HepG2 (cell line): ENCODE results near the gene HES7. TPM values are rescaled to one million over a fixed set of nuclear protein-coding genes. Genes with fewer than 3 reads are reported as not detected.

Source experiments
- ATAC-seq: fragments of 200-7000 bp; cut with Tn5 transposase; 3 replicates; pipeline ENCODE4 v1.9.1; 2020; ENCODE audit warnings: mild to moderate bottlenecking, moderate library complexity
- BruUV-seq: library from RNA; stranded (reverse); fragments of 400-500 nt; replicated peaks from 2 replicates; lab custom pipeline; 2021; lab: Mats Ljungman, UMichigan
- CTCF ChIA-PET: fragments of 300-600 bp; formaldehyde crosslinking; extraction: SDS; loops from one replicate; lab custom pipeline; 2021; ENCODE audit warnings: low total read pairs, inconsistent platforms, low intra/inter-chr PET ratio; lab: Yijun Ruan, JAX
- POLR2A ChIA-PET: fragments of 350-600 bp; sonication (Branson Sonifier 250); formaldehyde crosslinking; loops from one replicate; lab custom pipeline; 2020; ENCODE audit warnings: antibody characterized with exemption, inconsistent platforms; lab: Yijun Ruan, JAX
- DNase-seq: peaks from one replicate; pipeline ENCODE4 v3.0.0-alpha.2; 2015; ENCODE audit warnings: low spot score
- FAIRE-seq: peaks from 3 replicates; lab custom pipeline; 2011; peaks lifted over from hg19 to GRCh38; lab: Jason Lieb, UNC
- H2AFZ ChIP-seq: one replicate; pipeline ENCODE4 v1.6.1; 2011; ENCODE audit warnings: low read length, inconsistent platforms
- H3K27ac ChIP-seq: fragments of 300-600 bp; 3 replicates; pipeline ENCODE4 v1.8.0; 2011; ENCODE audit warnings: mixed run types, mild to moderate bottlenecking, mixed read lengths, low read length, inconsistent platforms; ENCODE audit not compliant: insufficient read depth; ENCODE audit errors: extremely low read length
- H3K27me3 ChIP-seq, 2 experiments: fragments of 200-600 bp in 1 of 2; 2 replicates in 1 of 2; 3 replicates in 1 of 2; pipeline versions ENCODE4 v1.6.0 to v1.8.0; 2011; ENCODE audit warnings: low read length in 2 of 2, mild to moderate bottlenecking in 2 of 2, moderate library complexity in 2 of 2, inconsistent platforms in 1 of 2; ENCODE audit not compliant: insufficient read depth in 2 of 2, control insufficient read depth in 1 of 2
- H3K36me3 ChIP-seq, 2 experiments: fragments of 200-600 bp in 1 of 2; replicated peaks in 1 of 2; 2 replicates in 1 of 2; 3 replicates in 1 of 2; pipeline versions ENCODE4 v1.5.1 to v1.8.0; 2011; ENCODE audit warnings: low read length in 2 of 2, inconsistent platforms in 1 of 2; ENCODE audit not compliant: insufficient read depth in 2 of 2, control insufficient read depth in 1 of 2
- H3K4me1 ChIP-seq: 2 replicates; pipeline ENCODE4 v1.5.1; 2012; ENCODE audit warnings: low read length, inconsistent platforms; ENCODE audit not compliant: insufficient read depth
- H3K4me2 ChIP-seq: 2 replicates; pipeline ENCODE4 v1.6.0; 2011; ENCODE audit warnings: low read depth, low read length, inconsistent platforms
- H3K4me3 ChIP-seq, 3 experiments: fragments of 200-600 bp in 1 of 3; sonication (generic), shearing (Covaris generic) in 1 of 3; replicated peaks in 1 of 3; 2 replicates each; pipeline ENCODE4 v1.5.1; 2011 to 2016; ENCODE audit warnings: low read length in 3 of 3, inconsistent platforms in 2 of 3, low read depth in 2 of 3, mild to moderate bottlenecking in 2 of 3, control low read depth in 1 of 3, mixed read lengths in 1 of 3; ENCODE audit not compliant: insufficient read depth in 1 of 3
- H3K79me2 ChIP-seq: one replicate; pipeline ENCODE4 v1.6.1; 2011; ENCODE audit warnings: low read length, inconsistent platforms; ENCODE audit not compliant: insufficient read depth
- H3K9ac ChIP-seq: 2 replicates; pipeline ENCODE4 v1.6.0; 2011; ENCODE audit warnings: mild to moderate bottlenecking, low read depth, low read length, inconsistent platforms; ENCODE audit not compliant: insufficient read depth
- H3K9me3 ChIP-seq: 2 replicates; pipeline ENCODE4 v1.5.1; 2012; ENCODE audit warnings: mild to moderate bottlenecking, low read length
- H4K20me1 ChIP-seq: 2 replicates; pipeline ENCODE4 v1.6.0; 2011; ENCODE audit warnings: inconsistent platforms, mild to moderate bottlenecking, low read length, moderate library complexity; ENCODE audit not compliant: insufficient read depth
- CHD4 ChIP-seq: fragments of 200-600 bp; sonication (generic); IDR thresholded peaks from 2 replicates; pipeline ENCODE4 v1.7.0; 2017; ENCODE audit warnings: mild to moderate bottlenecking, low read length, borderline replicate concordance
- GATAD1 ChIP-seq: IDR thresholded peaks from 2 replicates; pipeline ENCODE4 v1.6.1; 2016; ENCODE audit warnings: missing genetic modification reagents, missing compliant biosample characterization
- HDAC2 ChIP-seq: sonication (generic); formaldehyde crosslinking; IDR thresholded peaks from 2 replicates; pipeline ENCODE4 v1.4.0; 2020; ENCODE audit warnings: missing genetic modification reagents
- HNF1B ChIP-seq: sonication (generic); formaldehyde crosslinking; IDR thresholded peaks from 2 replicates; pipeline ENCODE4 v1.5.1; 2020; ENCODE audit warnings: mild to moderate bottlenecking, moderate library complexity, missing genetic modification reagents
- HOXA3 ChIP-seq: sonication (generic); formaldehyde crosslinking; IDR thresholded peaks from 2 replicates; pipeline ENCODE4 v1.5.0; 2020; ENCODE audit warnings: missing genetic modification reagents
- POLR2G ChIP-seq: fragments of 200-400 bp; formaldehyde crosslinking; IDR thresholded peaks from 2 replicates; pipeline ENCODE4 v1.6.1; 2018; ENCODE audit warnings: mild to moderate bottlenecking, low read depth, low read length, moderate library complexity
- SMYD3 ChIP-seq: sonication (generic); formaldehyde crosslinking; IDR thresholded peaks from 2 replicates; pipeline ENCODE4 v1.8.1; 2023; ENCODE audit warnings: mild to moderate bottlenecking, missing genetic modification reagents
- ZC3H4 ChIP-seq: sonication (generic); formaldehyde crosslinking; IDR thresholded peaks from 2 replicates; pipeline ENCODE4 v1.4.0; 2020; ENCODE audit warnings: missing genetic modification reagents, borderline replicate concordance
- ZNF496 ChIP-seq: sonication (generic); formaldehyde crosslinking; IDR thresholded peaks from 2 replicates; pipeline ENCODE4 v1.8.1; 2023; ENCODE audit warnings: mild to moderate bottlenecking, moderate library complexity, missing genetic modification reagents; ENCODE audit not compliant: insufficient replicate concordance
- ZNF784 ChIP-seq: sonication (generic); formaldehyde crosslinking; IDR thresholded peaks from 2 replicates; pipeline ENCODE4 v1.5.1; 2020; ENCODE audit warnings: missing genetic modification reagents, mild to moderate bottlenecking, borderline replicate concordance
- ZNF850 ChIP-seq: sonication (generic); formaldehyde crosslinking; conservative IDR thresholded peaks from 2 replicates; pipeline ENCODE4 v1.9.0; 2021; ENCODE audit warnings: mild to moderate bottlenecking, missing genetic modification reagents
- WGBS: methylation state at CpG from one replicate; pipeline ENCODE4 v1.1.6; 2017; ENCODE audit warnings: low lambda C conversion rate; 5-methylcytosine and 5-hydroxymethylcytosine counted together
- in situ Hi-C: cut with HindIII; loops from 2 replicates; pipeline ENCODE4 v1.10.0; 2017; ENCODE audit warnings: low pct_unique_long_range_greater_than_20kb; ENCODE audit not compliant: extremely low pct_ligation_motif_present
- intact Hi-C: fragments of 100-400 bp; cut with micrococcal nuclease; formaldehyde crosslinking; loops from one replicate; pipeline ENCODE4 v1.10.0; 2022; ENCODE audit not compliant: unreplicated experiment
- polyA plus RNA-seq, 8 experiments: library from polyadenylated mRNA; depleted of rRNA in 3 of 8; stranded (reverse) in 7 of 8; unstranded in 1 of 8; fragments of >200 nt; fragmentation: Illumina TruSeq in 4 of 8; extraction: Trizol in 4 of 8; gene quantifications; 2 replicates each; pipeline versions ENCODE4 v1.2.1 to v1.2.3, GENCODE V29; 2011 to 2016; ENCODE audit warnings: low read depth in 4 of 8, missing spikeins in 1 of 8, mixed read lengths in 1 of 8; ENCODE audit not compliant: insufficient read depth in 1 of 8
- total RNA-seq, 5 experiments: library from RNA; depleted of rRNA; stranded (reverse); fragments of >200 nt; fragmentation: Illumina TruSeq; extraction: Trizol; gene quantifications; 2 replicates each; pipeline ENCODE4 v1.2.3, GENCODE V29; 2016; ENCODE audit warnings: low read depth in 1 of 5
- TF ChIP-seq, protein P1 (sequence below): sonication (generic); formaldehyde crosslinking; conservative IDR thresholded peaks from 2 replicates; pipeline ENCODE4 v1.8.0; 2022; ENCODE audit warnings: missing genetic modification reagents

Gene HES7
- total and polyA plus RNA-seq, 2 of the 13 experiments (the other 11 are each of a cell fraction or from before 2014, with no cell fraction given) = not detected

GRCh38 chr17:8075574-8076342, 48.1 kb downstream of the HES7 start:
- POLR2A ChIA-PET = no interaction called here
- WGBS = 67% methylated on average over 8 of the region's 14 CpGs
- Histone ChIP-seq H3K36me3 (no peaks in the 10 kb centered on the region), H3K4me3 (no peak overlapping the region), H3K27me3 (peaks cover 28 to 86% of the 10 kb centered on the region in 2 experiments), H2AFZ (no peak overlapping the region), H3K9ac (no peak overlapping the region), H3K4me1 (peaks cover 20% of the 10 kb centered on the region), H4K20me1 (peaks cover 6% of the 10 kb centered on the region; the same call in 1 of the 2 replicates), H3K9me3 (no peaks in the 10 kb centered on the region), H3K27ac (no peak overlapping the region), H3K4me2 (no peak overlapping the region), H3K79me2 (no peaks in the 10 kb centered on the region)
- DNase-seq (no peak), FAIRE-seq (no peak), ATAC-seq (no peak)
- CTCF ChIA-PET = no interaction called here
- TF ChIP-seq HDAC2 (CRISPR knock-in tag) (no peak), HNF1B (CRISPR knock-in tag) (no peak), ZNF784 (CRISPR knock-in tag) (no peak)
- in situ Hi-C loops = no loop called here
- no TSS peak for BruUV-seq
- intact Hi-C loops = no loop called here

DNA sequence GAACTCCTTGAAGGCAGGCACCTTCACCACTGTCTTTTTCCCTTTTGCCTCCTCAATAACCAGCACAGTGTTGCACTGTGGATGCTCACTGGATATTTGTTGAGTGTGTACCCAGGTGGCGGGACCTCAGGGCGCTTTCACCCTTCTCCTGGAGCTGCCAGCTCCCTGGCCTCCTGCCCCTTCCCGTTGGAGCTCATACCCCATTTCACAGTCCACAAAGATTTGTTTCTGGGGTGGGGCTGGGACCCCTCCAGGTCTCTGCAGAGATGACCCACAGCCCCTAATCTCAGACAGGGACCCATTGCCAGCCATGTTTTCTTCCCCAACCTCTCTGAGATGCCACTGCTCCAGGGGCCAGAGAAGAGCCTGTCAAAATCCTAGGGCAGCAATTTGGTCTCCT, 48.8 kb downstream of the HES7 start:
- CTCF ChIA-PET = no interaction called here
- WGBS = 53% methylated on average over 3 of the region's 3 CpGs
- POLR2A ChIA-PET = no interaction called here

More for the DNA sequence above, 48.8 kb downstream of the HES7 start:
- Histone ChIP-seq H3K4me2 (no peak overlapping the region), H3K4me1 (peaks cover 13% of the 10 kb centered on the region), H3K79me2 (no peaks in the 10 kb centered on the region), H3K9me3 (no peaks in the 10 kb centered on the region), H3K36me3 (no peaks in the 10 kb centered on the region), H3K27me3 (peaks cover 26 to 84% of the 10 kb centered on the region in 2 experiments), H3K27ac (no peak overlapping the region), H4K20me1 (peaks cover 6% of the 10 kb centered on the region; the same call in 1 of the 2 replicates), H2AFZ (no peak overlapping the region), H3K9ac (no peak overlapping the region), H3K4me3 (no peak overlapping the region)
- DNase-seq = no peak
- no peak for FAIRE-seq
- ATAC-seq = no peak
- intact Hi-C loops = no loop called here
- BruUV-seq = no TSS peak
- in situ Hi-C loops = no loop called here
- TF ChIP-seq POLR2G (no peak), ZNF496 (CRISPR knock-in tag) (no peak), ZNF850 (CRISPR knock-in tag) (no peak), ZC3H4 (no peak), HOXA3 (CRISPR knock-in tag) (no peak), SMYD3 (no peak), GATAD1 (CRISPR knock-in tag) (no peak), CHD4 (no peak)
- TF ChIP-seq, protein P1, sequence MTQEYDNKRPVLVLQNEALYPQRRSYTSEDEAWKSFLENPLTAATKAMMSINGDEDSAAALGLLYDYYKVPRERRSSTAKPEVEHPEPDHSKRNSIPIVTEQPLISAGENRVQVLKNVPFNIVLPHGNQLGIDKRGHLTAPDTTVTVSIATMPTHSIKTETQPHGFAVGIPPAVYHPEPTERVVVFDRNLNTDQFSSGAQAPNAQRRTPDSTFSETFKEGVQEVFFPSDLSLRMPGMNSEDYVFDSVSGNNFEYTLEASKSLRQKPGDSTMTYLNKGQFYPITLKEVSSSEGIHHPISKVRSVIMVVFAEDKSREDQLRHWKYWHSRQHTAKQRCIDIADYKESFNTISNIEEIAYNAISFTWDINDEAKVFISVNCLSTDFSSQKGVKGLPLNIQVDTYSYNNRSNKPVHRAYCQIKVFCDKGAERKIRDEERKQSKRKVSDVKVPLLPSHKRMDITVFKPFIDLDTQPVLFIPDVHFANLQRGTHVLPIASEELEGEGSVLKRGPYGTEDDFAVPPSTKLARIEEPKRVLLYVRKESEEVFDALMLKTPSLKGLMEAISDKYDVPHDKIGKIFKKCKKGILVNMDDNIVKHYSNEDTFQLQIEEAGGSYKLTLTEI (CRISPR knock-in tag) = no peak
